Memory B cell (primary cell): ENCODE measurements around the gene KRTAP13-2.

Experiments
- ATAC-seq: fragments of 150-1000 bp; cut with Tn5 transposase; 2 replicates; pipeline ENCODE4 v1.10.0; 2021; ENCODE audit warnings: low read depth, mild to moderate bottlenecking, moderate library complexity
- DNase-seq, 2 donors: peaks; one replicate each; pipeline ENCODE4 v3.0.0; 2022; ENCODE audit warnings: low spot score in 2 of 2
- H3K27ac Mint-ChIP-seq: one replicate; pipeline ENCODE4 v1.8.0; 2022; ENCODE audit warnings: mild to moderate bottlenecking, moderate library complexity, mixed read lengths
- H3K27me3 Mint-ChIP-seq: one replicate; pipeline ENCODE4 v1.8.0; 2022; ENCODE audit warnings: mixed read lengths
- H3K36me3 Mint-ChIP-seq: one replicate; pipeline ENCODE4 v1.8.0; 2022; ENCODE audit warnings: mild to moderate bottlenecking, mixed read lengths
- H3K4me1 Mint-ChIP-seq: one replicate; pipeline ENCODE4 v1.8.0; 2022; ENCODE audit warnings: mixed read lengths
- H3K4me3 Mint-ChIP-seq: one replicate; pipeline ENCODE4 v1.8.0; 2022; ENCODE audit warnings: mild to moderate bottlenecking, moderate library complexity, mixed read lengths
- H3K9me3 Mint-ChIP-seq: one replicate; pipeline ENCODE4 v1.8.0; 2022; ENCODE audit warnings: mixed read lengths

Gene KRTAP13-2, protein sequence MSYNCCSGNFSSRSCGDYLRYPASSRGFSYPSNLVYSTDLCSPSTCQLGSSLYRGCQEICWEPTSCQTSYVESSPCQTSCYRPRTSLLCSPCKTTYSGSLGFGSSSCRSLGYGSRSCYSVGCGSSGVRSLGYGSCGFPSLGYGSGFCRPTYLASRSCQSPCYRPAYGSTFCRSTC

DNA sequence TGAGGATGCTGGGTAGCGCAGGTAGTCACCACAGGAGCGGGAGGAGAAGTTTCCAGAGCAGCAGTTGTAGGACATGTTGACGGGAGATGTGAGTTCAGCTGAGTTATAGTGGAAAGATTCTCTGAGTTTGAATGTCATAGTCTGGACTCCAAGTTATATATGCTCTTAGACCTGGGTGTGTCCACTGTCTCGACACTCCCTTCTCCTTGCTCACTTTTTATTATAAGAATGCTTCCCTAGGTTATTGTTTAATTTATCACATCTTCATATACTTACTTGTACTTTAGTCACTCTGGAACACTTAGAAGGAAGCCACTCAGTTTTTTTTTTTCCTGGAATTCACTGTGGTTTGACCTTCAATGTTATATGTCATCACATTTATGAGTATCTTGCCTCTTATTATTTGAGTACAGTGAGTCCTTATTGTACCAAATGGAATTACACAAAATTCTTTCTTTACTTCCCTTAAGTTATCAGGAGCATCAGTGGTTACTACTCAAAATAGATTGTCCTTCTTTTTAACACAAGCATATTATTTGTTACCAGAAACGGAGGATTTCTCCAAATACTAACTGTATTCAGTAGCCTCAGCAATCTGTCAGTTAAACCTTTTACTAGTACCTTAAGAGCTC, at the start of gene KRTAP13-2:
Gene KRTAP13-2 (minus strand): TSS at position 133 of the 632 bp plus-strand sequence. CDS start 58 bp downstream, at position 75.
- no peaks in the 10 kb centered on the region for H3K4me1 Mint-ChIP-seq
- ATAC-seq: no peak
- H3K27ac Mint-ChIP-seq: no peak within 1 kb of the TSS
- H3K9me3 Mint-ChIP-seq: peaks cover 3% of the 10 kb centered on the region
- no peak within 1 kb of the TSS for H3K4me3 Mint-ChIP-seq
- H3K27me3 Mint-ChIP-seq: no peaks in the 10 kb centered on the region
- no peak for DNase-seq
- H3K36me3 Mint-ChIP-seq: no peaks in the 10 kb centered on the region

DNA sequence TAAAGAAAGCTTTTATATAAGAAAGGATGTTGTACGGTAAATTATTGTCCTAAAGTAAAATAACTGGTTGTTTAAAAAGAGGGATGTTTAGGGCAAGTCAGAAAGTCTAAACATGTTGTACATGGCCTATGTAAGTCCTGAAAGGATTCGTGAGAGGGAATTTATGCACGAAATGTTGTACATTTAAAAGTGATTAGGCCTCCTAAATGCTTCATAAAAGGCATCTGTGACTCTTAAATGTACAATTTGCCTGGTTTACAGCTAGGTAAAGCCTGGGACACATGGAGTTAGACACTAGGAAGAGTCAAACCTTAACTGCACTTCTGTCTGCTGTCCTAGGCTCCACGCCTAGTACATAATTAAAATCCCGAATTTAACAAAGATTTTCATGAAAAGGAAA, 43.9 kb upstream of the KRTAP13-2 start:
- DNase-seq (no peak), ATAC-seq (no peak)
- H3K9me3 Mint-ChIP-seq: no peaks in the 10 kb centered on the region
- no peaks in the 10 kb centered on the region for H3K4me1 Mint-ChIP-seq
- no peak overlapping the region for H3K27ac Mint-ChIP-seq
- H3K27me3 Mint-ChIP-seq: no peaks in the 10 kb centered on the region
- H3K36me3 Mint-ChIP-seq: no peaks in the 10 kb centered on the region
- H3K4me3 Mint-ChIP-seq: no peak overlapping the region

DNA sequence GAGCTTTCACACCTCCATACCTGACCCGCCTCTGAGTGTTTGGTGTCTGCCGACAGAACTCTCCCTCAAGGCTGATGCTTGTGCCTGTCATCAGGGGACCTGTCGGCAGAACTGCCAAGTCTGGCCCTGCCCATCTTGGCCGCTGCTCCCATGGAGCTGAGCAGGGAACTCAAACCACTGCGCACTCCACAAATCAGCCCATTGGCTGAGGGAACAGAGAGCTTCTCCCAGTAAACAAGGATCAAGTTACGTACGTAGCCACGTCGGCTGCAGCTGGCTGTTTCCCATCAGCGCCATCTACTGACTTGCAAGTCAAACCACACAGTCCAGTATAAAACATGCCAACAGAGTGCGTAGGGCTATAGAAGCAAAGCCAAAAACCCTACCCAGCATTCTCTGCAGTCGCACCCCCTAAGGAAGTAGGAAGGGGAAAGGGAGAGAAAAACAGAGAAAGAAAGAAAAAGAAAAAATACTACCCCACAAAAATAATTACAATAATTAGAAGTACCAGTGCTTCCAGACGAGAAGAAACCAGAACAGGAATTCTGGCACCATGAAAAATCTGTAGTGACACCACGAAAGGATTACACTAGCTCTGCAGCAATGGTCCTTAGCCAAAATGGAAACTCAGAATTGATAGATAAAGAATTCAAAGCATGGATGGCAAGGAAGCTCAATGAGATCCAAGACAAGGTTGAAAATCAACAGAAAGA, 36.9 kb upstream of the KRTAP13-2 start:
- Mint-ChIP-seq H3K27ac (no peak overlapping the region), H3K4me3 (no peak overlapping the region), H3K9me3 (peaks cover 5% of the 10 kb centered on the region), H3K27me3 (no peaks in the 10 kb centered on the region), H3K4me1 (no peaks in the 10 kb centered on the region), H3K36me3 (no peaks in the 10 kb centered on the region)
- ATAC-seq (no peak), DNase-seq (no peak)

DNA sequence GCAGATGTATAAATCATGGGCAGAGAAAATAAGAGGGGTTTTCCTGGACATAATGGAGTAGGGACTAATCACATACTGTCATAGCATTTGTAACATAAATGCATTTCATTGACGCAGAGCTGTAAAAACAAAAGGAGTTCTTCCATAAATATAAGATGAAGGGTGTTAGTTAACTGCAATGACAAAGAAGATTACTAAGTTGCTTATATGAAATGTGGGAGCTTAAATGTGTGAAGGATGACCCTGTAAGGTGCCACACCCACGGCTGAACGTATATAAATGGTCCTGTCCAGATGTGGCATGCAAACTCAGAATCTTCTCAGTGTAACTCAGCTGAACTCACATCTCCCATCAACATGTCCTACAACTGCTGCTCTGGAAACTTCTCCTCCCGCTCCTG, 23.7 kb upstream of the KRTAP13-2 start, which contains the start of gene KRTAP13-1:
Gene KRTAP13-1 (plus strand): TSS at position 301 of the 400 bp plus-strand sequence. CDS start 56 bp downstream, at position 357.
- Mint-ChIP-seq H3K4me3 (no peak within 1 kb of the TSS), H3K9me3 (peaks cover 4% of the 10 kb centered on the region), H3K36me3 (no peaks in the 10 kb centered on the region), H3K4me1 (no peaks in the 10 kb centered on the region), H3K27me3 (no peaks in the 10 kb centered on the region), H3K27ac (no peak within 1 kb of the TSS)
- DNase-seq (no peak), ATAC-seq (no peak)

DNA sequence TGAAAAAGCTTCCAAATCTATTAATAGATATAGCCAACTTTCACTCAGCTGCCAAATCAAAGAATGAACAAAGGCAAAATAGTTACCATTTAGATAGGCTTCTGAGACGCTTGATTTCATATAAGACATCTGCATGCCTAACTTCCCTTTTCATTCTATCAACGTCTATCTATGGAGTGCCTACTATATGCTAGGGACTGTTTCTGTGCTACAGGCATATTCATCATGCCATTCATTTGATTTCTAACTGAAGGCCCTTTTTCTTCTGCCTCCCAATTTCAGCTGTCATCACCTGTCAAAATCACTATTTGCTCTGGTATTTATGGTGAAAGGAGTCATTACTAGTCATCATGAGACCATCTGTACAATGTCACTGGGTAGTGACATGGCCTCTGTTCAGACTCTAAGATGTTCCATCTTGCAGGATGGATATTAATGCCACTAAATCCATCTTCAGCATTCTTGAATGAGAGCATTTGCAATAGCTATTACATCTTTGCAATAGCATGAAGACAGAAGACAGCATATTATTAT, 19.5 kb upstream of the KRTAP13-2 start:
- DNase-seq (no peak), ATAC-seq (no peak)
- no peaks in the 10 kb centered on the region for H3K4me1 Mint-ChIP-seq
- no peaks in the 10 kb centered on the region for H3K27me3 Mint-ChIP-seq
- peaks cover 10% of the 10 kb centered on the region for H3K9me3 Mint-ChIP-seq
- no peak overlapping the region for H3K27ac Mint-ChIP-seq
- no peaks in the 10 kb centered on the region for H3K36me3 Mint-ChIP-seq
- no peak overlapping the region for H3K4me3 Mint-ChIP-seq

DNA sequence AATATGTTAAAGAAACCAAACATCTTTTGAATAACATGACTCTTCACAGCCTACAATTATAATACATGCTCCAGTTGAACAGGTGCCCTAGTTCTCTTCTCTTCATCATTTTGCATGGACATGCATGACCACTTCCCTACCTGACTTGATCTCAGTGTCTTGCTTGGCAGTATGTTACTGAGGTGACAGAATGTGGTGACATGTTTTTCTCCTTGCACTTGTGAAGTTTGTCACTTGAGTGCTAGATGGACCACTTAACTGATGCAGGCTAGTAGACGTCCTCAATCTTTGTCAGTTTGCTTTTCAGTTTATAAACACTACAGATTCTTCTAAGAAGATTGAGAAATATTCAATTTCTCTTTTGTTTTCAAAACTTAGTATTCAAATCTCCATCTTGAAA, 10.1 kb upstream of the KRTAP13-2 start:
- Mint-ChIP-seq H3K4me3 (no peak overlapping the region), H3K27me3 (no peaks in the 10 kb centered on the region), H3K27ac (no peak overlapping the region), H3K36me3 (no peaks in the 10 kb centered on the region), H3K4me1 (no peaks in the 10 kb centered on the region), H3K9me3 (peaks cover 2% of the 10 kb centered on the region)
- DNase-seq (no peak), ATAC-seq (no peak)

DNA sequence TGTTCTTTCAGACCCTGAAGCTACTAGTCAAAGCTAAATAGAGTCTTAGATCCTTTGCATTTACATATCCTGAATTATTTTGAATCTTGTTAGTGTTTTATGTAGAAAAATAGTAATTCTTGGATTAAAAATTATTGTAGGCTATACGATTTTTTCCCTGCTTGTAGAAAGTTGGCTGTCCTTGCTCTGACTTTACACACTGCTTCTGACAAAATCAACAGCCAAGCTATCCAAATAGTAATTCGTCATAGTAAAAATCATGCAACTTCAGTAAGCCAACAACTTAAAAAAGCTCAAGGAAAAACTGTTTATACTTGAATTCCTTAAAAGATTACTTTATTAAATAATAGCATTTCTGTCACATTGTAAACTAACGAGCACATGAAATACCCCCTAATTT, 16.2 kb downstream of the KRTAP13-2 start:
- no peaks in the 10 kb centered on the region for H3K36me3 Mint-ChIP-seq
- no peaks in the 10 kb centered on the region for H3K27me3 Mint-ChIP-seq
- H3K9me3 Mint-ChIP-seq: peaks cover 6% of the 10 kb centered on the region
- no peak overlapping the region for H3K4me3 Mint-ChIP-seq
- no peak for DNase-seq
- H3K4me1 Mint-ChIP-seq: no peaks in the 10 kb centered on the region
- H3K27ac Mint-ChIP-seq: no peak overlapping the region
- ATAC-seq: no peak

DNA sequence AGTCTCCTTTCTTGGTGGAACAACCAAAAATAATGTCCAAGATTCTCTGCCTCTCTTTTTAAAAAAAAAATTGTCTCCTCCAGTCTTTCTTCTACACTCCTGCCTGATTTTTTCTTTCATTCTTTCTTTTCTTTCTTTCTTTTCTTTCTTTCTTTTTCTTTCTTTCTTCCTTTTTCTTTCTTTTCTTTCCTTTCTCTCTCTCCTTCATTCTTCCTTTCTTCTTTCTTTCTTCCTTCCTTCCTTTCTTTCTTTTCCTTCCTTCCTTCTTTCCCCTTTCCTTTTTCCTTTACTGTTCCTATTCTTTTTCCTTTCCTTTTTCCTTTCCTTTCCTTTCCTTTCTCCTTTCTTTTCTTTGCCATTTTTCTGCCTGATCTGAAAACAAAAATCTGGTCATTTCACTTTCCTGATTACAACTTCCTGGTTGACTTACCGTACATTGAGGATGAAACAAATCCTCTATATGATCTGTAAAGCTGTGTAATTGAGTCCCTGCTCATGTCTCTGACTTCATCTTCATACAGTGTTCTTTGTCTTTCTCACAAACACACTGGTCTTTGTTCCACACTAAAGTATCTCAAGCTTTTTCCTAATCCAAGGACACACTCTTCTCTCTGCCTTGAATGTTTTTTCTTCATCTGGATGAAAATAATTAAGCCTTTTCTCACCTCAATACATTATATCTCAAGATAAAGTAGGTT, 17.6 kb downstream of the KRTAP13-2 start:
- DNase-seq (no peak), ATAC-seq (no peak)
- no peaks in the 10 kb centered on the region for H3K4me1 Mint-ChIP-seq
- no peak overlapping the region for H3K27ac Mint-ChIP-seq
- no peak overlapping the region for H3K4me3 Mint-ChIP-seq
- no peaks in the 10 kb centered on the region for H3K27me3 Mint-ChIP-seq
- no peaks in the 10 kb centered on the region for H3K36me3 Mint-ChIP-seq
- peaks cover 6% of the 10 kb centered on the region for H3K9me3 Mint-ChIP-seq

DNA sequence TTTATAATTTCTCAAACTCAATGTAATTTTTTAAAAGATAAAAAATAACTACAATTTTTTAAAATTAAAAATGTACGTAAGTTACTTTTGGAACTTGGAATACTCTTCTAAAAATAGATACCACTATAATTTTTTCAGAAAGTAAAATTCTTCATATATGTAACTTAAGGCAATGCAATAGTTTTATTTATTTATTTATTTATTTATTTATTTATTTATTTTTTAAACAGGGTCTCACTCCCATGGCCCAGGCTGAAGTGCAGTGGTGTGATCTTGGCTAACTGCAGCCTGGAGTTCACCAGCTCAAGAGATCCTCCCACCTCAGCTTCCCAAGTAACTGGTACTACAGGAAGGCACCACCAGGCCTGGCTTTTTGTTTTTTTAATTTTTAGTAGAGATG, 20.5 kb downstream of the KRTAP13-2 start:
- ATAC-seq: no peak
- H3K4me1 Mint-ChIP-seq: no peaks in the 10 kb centered on the region
- peaks cover 6% of the 10 kb centered on the region for H3K9me3 Mint-ChIP-seq
- H3K27me3 Mint-ChIP-seq: no peaks in the 10 kb centered on the region
- H3K36me3 Mint-ChIP-seq: no peaks in the 10 kb centered on the region
- no peak overlapping the region for H3K27ac Mint-ChIP-seq
- no peak for DNase-seq
- H3K4me3 Mint-ChIP-seq: no peak overlapping the region

DNA sequence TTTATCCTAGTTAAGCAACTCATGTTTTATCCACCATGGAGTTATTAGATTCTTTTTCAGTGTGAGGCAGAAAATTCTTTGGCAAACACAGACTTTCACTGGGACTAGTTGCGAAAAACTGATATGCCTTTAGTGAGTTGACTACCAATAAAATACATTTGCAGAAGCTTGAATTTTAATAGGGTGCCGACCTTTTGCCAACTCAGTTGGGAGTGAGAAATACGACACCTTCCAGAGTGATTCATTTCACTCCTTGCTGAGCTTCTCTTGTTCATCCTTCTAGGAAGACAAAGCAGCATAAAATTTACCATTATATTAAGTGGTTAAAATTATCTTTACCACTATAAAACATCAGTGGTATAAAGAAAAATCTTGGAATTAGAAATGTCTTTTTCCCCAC, 22.5 kb downstream of the KRTAP13-2 start:
- H3K4me1 Mint-ChIP-seq: no peaks in the 10 kb centered on the region
- H3K27me3 Mint-ChIP-seq: no peaks in the 10 kb centered on the region
- peaks cover 6% of the 10 kb centered on the region for H3K9me3 Mint-ChIP-seq
- DNase-seq (no peak), ATAC-seq (no peak)
- H3K36me3 Mint-ChIP-seq: no peaks in the 10 kb centered on the region
- H3K27ac Mint-ChIP-seq: no peak overlapping the region
- H3K4me3 Mint-ChIP-seq: no peak overlapping the region

DNA sequence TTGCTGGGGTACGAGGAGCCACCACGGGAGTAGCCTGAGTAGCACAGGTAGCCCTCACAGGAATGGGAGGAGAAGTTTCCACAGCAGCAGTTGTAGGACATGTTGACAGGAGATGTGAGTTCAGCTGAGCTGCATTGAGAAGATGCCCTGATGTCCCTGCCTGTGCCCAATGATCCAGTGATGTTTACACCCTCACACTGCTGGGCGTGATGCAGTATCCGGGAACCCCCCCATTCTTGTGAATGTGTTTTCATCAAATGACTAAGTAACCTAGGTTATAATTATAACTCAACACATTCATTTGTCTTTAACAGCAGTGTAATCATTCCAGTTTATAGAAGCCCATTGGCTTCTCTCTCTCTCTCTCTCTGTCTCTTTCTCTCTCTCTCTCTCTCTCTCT, 23.6 kb downstream of the KRTAP13-2 start, which contains the start of gene KRTAP23-1:
Gene KRTAP23-1 (minus strand): TSS at position 101 of the 400 bp plus-strand sequence. CDS start 0 bp downstream, at position 101.
- Mint-ChIP-seq H3K9me3 (peaks cover 2% of the 10 kb centered on the region), H3K27ac (no peak within 1 kb of the TSS), H3K36me3 (no peaks in the 10 kb centered on the region), H3K4me3 (no peak within 1 kb of the TSS), H3K27me3 (no peaks in the 10 kb centered on the region), H3K4me1 (no peaks in the 10 kb centered on the region)
- no peak for DNase-seq
- ATAC-seq: no peak

DNA sequence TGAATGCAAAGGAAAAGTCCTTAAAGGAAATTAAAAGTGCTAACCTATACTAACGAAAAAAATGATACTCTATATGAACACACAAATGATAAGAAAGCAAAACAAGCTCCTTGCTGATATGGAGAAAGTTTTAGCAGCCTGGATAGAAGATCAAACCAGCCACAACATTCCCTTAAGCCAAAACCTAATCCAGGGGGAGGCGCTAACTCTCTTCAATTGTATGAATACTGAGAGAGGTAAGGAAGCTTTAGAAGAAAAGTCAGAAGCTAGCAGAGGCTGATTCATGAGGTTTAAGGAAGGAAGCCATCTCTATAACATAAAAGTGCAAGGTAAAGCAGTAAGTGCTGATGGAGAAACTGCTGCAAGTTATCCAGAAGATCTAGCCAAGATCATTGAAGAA, 27.1 kb downstream of the KRTAP13-2 start:
- DNase-seq: no peak
- no peaks in the 10 kb centered on the region for H3K9me3 Mint-ChIP-seq
- H3K4me3 Mint-ChIP-seq: no peak overlapping the region

DNA sequence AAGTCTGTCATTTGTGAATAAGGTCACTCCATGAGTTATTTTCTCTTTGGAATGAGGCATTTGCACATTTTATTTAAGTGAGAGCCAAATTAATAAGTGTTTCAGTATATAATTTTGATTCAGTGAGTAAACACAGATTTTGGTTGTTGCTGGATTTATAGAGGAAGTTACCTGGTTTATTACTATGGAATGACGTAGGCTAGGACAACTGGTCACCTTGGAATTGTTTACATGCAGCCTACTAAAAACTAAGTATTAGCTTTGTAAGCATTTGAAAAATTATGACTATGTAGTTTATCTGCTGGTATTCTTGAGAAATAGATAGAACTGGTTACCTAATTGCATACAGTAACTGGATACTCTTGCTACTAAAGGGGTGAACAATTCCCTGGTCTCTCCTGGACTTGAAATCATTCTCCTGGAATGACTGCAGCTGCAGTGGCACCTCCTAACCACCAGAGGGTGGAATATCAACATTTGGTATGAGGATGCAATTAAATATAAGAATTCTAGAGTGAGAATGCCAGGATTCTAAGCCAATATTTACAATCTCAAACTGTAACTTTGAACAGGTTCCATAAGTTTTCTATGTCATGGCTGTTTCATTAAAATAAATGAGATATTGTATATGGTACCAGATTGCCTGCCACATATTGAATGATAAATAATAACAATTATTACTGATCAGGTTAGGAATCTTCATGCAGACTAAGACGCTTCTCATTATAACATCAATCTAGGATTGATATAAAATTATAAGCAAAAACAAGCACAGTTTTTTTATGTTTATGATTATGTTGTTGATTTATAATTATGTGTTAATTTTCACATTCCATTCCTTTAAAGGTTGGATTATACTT, 31.1 kb downstream of the KRTAP13-2 start:
- H3K36me3 Mint-ChIP-seq: no peaks in the 10 kb centered on the region
- no peak overlapping the region for H3K4me3 Mint-ChIP-seq
- H3K4me1 Mint-ChIP-seq: no peaks in the 10 kb centered on the region
- H3K27me3 Mint-ChIP-seq: no peaks in the 10 kb centered on the region
- ATAC-seq (no peak), DNase-seq (no peak)
- H3K27ac Mint-ChIP-seq: no peak overlapping the region
- H3K9me3 Mint-ChIP-seq: peaks cover 1% of the 10 kb centered on the region

More for the DNA sequence above, 27.1 kb downstream of the KRTAP13-2 start:
- Mint-ChIP-seq H3K4me1 (no peaks in the 10 kb centered on the region), H3K27me3 (no peaks in the 10 kb centered on the region), H3K27ac (no peak overlapping the region), H3K36me3 (no peaks in the 10 kb centered on the region)
- ATAC-seq: no peak
